Medulla oblongata (tissue), 1 donor: ENCODE data around the gene SDC3.

Experiments used
- DNase-seq: peaks from one replicate; pipeline ENCODE4 v3.0.0-alpha.2; 2015; ENCODE audit errors: extremely low spot score

Gene SDC3

DNA sequence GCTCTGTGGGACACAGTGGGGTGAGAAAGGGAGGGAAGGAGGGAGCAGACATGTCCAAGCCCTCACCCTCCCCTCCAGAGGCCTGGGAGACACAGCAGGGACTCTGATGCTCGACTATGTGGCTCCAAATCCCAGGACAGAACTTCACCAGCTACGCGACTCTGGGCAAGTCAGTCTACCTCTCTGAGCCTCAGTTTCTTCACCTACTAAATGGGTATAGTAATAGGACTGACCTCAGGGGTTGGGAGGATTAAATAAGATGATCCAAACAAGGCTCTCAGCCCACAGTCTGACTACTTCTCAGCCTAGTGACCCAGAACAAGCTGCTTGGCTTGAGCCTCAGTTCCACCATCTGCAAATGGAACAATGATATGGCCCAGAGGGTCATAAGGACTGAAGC lies 19.6 kb downstream of the SDC3 start:
- no peak for DNase-seq

DNA sequence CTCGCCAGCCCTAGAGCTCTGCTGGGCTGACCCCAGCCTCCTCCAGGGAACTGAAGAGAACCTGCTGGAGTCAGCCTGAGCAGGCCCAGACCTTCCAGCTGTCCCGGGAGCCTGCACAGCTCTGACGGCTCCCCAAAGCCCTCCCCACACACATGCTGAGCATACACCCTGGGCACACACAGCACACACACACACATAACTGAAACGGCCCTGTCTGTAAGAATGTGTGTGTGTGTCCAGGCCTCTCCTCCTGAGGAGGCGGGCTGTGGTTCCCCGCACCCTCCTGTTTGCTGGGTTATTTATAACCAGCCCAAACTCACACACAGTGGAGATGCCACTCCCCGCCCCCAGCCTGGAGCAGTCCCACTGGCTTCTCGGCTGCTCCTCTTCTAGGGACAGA lies 20.2 kb downstream of the SDC3 start:
- DNase-seq = peak; percentile 59

DNA sequence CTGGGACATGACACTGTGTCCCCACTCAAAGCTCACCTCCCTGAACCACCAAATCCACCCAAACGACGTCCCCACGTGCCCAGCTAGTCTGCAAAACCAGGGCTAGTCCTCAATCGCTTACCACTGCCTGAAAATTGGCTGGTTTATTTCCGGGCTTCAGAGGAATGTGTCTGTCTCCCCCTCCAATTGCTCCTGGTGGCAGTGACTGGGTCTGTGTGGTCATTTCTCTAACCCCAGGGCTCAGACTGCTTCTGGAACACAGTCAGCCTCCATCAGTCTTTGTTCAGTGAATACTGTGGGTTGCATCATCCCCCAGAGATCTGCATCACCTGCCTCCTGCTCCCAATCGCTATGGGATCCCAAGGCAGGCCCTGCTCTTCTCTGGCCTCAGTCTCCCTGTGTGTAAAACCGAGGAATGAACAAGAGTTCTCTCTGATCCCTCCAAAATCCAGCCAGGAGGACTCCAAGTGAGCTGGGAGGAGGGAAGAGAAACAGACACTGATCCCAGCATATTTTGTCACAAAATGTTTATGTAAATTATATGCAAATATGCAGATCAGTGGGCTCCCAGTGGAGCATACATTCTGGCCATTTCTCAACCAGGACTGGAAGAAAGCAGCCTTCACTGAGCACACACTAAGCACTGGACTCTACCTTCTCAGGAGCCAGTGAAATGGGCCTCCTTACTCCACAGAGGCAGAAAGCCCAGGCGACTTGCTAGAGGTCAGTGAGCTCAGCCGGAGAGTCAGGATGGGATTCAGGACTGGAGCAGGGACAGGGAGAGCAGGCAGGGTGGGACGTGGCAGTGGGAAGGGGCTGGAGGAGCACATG lies 20.9 kb downstream of the SDC3 start:
- DNase-seq = no peak

DNA sequence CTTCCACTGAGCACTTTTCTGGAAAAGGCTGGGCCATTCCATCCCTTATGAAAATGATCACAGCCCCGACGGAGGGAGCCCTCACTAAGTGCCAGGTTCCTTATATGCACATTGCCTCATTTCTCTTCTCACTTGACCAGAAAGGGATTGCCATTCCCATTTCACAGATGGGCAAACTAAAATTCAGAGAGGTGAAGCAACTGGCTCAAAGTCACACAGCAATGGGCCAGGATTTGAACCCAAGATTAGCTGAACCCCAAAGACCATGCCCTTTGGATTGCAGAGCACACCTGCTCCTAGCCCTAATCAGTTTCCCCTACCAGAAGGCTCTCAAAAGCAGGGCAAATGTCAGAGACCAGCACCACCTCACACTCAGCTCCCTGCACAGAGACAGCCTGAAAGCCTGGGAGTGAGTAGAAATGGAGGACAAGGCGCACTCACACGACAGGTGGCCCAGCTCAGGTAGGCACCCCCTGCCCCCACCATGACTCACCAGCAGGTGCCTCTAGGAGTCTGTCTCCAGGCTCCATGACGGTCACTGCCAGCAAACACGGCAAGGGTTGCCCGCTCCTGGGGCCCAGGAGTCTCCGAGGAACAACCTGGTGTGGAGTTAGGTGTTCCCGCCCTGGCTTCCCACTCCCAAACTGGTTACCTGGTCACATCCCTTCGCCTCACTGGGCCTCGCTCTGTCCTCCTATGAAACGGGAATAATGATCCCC lies 21.7 kb downstream of the SDC3 start:
- DNase-seq = no peak

DNA sequence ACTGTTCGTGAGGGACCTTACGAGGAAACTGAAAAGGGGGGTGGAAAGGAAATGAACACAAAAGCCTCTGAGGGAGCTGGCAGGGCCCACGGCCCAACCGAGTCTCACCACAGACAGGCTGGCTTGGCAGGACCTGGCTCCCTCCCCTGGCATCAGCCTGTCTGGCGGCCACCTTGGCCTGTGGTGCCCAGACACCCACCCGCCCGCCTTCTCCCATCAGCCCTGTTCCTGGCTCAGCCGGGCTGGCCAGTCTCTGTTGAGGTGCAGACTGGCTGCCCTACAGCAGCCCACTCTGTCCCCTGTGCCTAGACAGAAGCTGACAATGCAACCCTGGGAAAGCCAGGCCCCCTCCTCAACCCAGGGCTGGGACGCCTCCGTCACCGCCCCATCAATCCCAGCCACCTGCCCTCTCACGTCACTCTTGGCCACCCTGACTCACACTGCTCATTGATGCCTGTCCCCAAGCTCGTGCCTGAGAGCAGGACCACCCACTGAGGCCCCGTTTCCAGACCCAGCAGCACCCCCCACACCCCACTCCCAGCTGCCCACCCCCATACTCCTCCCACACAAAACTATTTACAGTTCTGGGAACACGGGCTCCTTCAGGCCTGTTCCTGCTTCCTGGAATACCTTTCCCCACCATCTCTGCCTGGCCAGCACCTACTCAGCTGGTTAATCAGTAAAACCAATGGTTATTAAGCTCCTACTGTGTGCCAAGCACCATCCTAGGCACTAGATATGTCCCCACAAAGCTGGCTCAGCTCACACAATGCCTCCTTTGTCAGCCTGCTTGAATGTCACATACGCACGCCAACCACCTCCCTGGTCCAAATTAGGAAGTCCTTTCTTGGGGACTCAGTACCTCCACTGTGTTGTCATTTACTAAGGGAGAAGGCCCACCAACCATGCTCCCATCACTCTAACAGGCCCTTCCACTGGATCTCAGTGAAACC lies 22.7 kb downstream of the SDC3 start:
- peak; percentile 73 for DNase-seq

DNA sequence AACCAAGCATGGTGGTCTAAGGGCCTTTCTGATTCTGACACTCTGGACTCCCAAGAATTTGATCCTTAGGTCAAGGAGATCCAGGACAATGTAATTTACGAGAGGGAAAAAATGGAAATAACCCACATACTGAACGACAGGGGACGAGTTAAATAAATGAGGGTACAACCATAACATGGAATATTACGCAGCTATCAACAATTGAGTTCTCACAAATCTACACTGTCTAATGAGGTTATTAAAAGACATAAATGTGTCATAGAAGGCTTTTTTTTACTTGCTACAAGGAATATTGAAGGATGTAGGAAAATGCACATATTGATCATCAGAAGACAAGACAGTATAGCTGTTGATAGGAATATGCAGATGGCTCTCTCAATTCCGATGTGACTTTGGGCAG lies 23.8 kb downstream of the SDC3 start:
- DNase-seq = no peak

DNA sequence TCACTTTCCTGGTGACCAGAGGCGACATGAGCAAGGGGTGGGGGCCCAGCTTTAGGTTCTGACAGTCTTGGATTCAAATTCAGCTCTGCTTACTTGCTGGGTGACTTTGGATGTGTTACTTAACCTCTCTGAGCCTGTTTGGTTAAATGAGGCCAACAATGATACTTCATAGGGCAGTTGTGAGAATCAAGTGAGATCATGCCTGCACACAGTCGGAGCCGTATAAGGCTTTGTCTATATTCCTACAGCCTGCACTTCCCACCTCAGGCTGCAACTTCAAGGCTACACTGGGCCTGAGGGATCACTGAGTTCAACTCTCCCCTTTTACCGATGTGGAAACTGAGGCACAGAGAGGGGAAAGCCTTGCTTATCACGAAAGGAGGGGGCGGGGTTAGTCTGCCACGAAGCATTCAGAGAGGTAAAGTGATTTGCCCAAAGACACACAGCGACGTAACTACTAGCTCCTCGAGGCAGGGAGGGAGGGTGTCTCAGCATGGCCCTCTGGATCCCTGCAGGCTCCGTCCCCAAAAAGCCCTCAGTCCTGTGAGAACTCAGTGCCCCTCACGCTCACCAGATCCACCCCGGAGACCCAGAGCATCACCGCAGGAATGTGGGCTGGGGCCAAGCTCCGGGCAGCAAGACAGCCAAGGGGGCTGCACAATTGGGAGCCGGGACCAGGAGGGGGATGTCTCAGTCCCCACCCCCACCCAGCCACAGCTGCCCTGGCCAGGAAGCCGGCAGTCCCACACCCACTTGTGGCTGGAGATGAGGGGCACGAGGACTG lies 25.0 kb downstream of the SDC3 start:
- DNase-seq = peak; percentile 76

DNA sequence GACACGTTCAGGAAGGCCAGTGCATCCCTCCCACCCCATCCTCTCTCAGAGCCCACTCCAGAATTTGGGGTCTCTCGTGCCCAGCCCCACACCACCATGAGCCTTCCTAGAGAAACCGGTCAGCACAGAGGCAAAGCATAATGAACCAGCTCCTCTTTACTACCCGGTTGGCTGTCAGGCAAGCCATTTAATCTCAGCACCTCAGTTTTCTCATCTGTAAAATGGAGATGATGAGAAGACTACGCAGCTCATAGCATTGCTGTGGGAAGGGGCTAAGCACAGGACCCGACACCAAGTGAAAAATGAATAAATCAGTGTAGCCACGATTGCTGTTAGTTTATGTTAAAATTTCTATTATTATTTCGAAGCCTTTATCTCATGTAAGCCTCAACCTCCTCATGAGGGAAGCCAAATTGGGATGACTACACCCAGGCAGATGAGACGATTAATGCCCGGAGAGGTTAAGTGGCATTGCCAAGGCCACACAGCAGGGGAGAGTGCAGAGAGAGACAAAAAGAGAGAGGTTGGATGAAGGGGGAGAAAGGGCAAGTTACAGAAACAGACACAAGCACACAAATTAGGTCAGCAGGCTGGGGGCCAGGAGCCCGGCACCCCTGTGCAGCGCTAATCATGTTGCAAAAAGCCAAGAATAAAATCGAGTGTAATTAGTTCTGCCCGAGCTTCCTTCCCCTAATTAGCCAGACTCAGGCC lies 25.7 kb downstream of the SDC3 start:
- DNase-seq = peak; percentile 60

DNA sequence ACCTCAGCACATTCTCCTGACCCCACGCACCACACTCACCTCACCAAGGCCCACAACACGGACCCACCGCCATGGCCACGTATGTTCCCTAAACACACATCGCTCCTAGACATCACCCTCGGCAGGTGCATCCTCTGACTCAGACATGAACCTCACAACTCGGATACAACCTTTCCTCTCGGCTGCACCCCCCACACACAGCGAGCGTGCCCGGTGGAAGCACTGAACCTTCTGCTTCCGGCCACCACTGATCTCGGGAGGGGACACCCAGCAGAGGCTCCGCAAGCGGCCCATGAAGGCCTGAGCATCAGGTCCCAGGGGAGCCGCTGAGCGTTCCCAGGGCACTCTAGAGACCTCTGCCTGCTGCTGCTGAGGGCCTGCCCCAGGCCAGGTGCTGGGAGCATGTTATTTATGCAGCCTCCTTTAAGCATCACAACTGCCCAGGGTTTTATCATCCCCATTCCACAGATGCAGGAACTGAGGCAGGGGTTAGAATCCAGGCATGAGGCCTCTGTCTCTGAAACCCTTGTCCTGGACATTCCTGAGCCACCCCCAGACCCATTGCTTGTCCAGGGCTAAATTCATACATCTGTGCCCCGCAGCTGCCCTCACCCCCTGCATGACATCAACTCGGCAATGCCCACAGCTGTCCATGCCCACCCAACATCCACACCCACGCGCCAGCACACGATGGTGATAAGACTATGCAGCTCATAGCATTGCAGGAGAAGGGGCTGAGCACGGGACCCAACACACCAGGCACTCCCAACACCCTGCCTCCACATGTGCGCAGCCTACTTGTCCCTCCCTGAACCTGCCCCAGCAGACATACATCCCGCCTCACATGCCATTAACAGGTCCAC lies 27.0 kb downstream of the SDC3 start:
- no peak for DNase-seq

DNA sequence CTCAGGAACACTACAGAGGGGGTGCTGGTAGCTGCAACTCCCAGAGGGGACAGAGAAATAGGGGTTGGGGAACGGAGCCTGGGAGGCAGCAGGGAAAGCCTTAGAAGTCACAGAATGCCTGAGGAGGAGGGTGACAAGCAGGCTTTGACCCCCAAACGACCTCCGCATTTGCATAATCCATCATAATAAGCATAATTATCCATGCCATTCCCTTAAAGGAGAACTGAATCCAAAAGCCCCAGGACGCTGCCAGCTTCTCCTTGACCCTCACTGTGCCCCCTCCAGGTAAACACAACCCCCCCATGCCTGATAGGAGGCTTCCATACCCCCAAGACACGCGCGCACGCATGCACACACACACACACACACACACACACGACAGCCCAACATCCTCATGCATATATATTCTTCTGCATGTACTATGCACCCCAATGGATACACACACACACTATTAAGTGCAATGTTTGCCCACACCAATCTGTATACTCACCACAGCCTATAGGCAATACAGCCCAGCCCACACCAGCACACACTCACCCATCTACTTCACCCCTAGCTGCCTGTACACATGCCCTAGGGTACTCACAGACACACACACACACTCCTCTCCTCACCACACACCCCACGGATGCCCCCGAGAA lies 27.8 kb downstream of the SDC3 start:
- no peak for DNase-seq

DNA sequence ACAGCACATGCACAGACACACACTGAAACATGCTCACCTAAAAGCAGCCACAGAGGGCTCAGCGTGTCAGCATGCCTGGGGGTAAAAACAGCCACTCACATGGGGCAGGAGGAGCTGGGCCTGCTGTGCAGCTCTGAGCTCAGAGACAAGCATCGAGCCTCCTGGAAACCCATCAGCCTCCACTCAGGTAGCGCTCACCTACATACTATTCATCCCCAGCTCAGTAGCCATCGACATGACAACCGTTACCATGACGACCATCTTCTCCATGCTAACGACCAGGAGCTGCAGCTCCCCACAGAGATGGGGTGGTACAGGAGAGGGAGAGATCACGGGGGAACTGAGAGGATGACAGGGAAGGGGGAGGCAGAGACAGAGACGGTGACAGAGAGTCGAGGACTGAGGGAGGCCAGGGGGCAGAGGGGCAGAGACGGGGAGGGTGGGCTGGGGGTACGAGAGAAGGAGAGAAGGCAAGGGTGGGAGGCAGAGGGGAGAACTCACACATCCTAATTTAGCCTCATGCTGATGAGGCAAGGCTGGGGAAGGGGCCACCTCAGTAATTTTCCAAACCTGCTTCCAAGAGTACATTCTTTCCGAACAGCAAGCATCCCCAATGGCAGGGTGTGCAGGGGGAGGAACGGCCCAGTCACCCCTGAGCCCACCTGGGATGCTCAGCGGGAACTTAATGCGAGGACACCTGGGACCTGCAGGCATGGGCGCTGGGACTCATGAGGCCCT lies 28.4 kb downstream of the SDC3 start:
- DNase-seq = no peak

DNA sequence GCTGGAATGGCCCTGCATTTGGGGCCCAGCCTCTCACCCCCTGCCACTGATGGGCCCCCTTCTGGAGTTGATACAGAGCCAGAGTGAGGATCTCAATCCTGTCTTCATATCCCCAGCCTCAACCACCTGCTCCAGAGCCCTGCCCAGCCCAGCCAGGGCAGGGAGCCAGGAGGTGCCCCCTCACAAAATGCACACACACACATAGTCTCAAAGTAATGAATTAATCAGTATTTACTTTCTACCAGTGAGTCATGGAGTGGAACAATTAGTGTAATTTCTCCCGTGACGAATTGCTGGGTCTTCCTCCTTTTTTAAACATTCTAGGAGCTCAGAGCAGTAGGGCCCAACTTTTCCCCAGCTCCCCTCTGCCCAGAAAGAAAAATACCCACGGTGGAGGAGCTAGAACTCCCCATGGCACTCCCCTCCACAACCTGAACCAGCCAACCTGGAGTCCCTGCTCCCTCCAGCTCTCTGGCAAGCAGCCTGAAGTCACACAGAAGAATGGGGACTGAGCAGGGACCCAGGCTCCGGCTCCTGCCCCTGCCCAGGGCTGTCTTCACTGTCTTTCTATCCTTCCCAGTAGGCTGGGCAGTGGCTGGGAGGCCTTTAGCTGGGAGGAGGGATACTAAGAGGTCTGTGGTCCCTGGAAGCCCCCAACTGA lies 29.3 kb downstream of the SDC3 start:
- peak; percentile 65 for DNase-seq

DNA sequence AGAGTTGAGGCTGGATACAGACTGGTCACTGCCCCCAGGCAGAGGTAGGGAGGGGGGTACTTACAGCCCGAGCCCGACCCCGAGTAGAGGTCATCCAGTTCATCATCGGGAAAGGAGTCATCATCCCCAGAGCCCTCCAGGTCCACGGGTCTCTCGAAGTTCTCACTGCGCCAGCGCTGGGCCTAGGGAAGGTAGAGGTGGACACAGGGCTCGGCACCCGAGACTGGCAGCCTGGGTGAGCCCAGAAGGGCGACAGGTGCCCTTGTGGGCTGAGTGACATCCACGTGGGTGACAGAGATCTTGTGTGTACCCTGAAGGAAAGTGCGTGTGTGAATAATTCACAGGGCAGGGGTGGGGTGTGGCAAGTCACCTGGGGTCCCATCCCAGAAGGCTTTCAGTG lies 30.0 kb downstream of the SDC3 start:
- DNase-seq = no peak

DNA sequence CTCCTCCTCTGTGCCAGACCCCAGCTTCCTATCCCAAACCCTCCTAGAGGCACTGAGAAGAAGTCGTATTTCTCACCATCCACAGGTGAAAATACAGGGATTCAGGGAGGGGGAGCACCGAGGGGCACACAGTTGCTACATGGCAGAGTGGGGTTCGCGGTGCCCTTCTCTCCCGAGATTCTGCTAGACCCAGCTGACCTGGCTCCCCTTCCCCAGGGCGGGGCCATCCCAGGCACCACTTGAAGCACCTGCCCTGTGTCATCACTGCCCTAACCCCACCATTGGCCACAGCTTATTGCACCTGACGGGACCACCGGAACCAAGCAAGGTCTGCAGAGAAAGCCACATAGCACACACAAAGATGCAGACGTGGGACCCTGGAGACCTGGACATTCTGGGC lies 30.5 kb downstream of the SDC3 start:
- no peak for DNase-seq

DNA sequence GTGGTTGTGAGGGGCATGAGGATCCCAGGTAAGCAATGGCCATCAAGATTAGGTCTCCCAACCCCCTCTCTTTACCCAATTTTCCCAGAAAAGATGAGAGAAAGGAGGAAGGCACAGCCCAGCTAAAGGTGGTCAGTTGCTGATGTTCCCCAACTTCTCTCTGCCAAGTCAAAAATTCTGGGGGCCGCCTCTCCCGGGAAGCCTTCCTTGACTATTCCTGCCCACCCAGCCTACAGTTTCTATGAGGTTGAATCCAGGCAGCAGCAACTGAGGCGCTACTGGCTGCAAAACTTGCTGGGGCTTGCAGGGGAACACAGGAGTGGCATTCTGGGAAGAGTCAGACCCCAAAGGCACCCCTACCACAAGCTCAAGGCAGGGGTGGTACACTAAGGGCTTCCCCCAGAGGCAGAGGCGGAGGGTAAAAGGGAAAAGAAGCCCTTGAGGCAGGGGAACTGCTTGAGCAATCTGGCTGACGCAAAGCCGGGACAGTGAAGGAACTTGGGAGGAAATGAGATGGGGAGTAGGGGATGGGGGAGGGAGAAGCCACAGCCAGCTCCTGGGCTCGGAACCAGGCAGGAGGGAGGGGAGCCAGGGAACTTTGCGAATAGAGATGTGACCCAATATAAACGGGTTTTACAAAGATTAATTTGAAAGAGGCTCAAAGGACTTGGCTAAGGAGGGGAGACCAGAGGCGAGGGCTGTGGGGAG lies 31.2 kb downstream of the SDC3 start:
- peak; percentile 90 for DNase-seq

DNA sequence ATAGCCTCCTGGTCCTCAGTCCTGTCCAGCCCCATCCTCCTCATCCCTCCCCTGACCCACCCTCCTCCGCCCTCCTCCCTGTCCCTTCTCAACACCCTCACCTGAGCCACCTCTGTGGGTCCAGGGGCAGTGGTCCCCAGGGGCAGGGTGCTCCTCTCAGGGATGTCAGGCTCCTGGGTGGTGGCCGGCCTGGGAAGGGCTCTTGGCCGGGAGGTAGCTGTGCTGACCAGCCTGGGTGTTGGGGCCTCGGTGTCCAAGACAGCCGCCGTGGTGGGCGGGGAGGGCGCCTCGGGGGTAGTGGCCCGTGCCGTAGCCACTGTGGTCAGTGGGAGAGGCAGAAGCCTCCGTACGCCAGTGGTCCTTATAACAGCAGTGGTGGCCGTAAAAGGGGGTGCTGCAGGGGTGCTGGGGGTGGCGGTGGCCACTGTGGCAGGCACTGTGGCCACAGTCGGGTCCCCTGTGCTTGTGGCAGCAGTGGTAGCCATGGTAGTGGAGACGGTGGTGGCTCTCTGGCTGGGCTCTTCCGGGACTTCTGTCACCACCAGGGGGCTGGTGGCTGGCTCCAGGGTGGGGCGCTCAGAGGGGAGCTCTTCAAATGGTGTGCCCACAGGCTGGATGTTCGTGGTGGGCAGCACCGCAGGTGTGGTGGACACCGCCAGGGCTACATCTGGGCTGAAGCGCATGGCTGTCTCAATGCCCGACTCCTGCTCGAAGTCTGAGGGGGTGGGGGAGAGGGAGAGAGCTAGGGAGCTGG lies 31.9 kb downstream of the SDC3 start:
- DNase-seq = no peak

DNA sequence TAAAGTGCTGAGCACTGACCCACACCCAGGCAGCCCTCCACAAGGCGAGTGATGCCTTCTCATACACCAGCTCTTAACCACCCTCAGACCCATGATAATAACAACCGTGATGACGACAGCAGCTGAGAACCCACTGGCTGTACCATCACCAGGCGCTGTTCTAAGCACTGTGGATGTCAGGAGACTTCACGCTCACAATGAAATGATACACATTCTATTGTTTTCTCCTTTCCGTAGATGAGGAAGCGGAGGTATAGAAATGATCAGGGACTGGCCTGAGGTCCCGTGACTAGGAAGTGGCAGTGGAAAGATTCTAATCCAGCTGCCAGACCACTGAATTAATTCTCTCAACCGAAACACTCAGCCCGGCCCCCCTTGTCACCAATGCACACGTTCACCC lies 32.6 kb downstream of the SDC3 start:
- no peak for DNase-seq
